Measurements from ENCODE around the gene CLCA1.

Gene CLCA1

GRCh38 chr1:86472152-86472551, 3.4 kb downstream of the CLCA1 start:
- no peak for TF ChIP-seq CTCF (IDR thresholded peaks at IDR 0.05)
- Histone ChIP-seq H3K27ac (no peak overlapping the region), H3K4me3 (no peak overlapping the region)
- no peak for DNase-seq (ENCODE audit: low spot score)

- TF ChIP-seq CTCF (IDR thresholded peaks at IDR 0.05) = no peak
- H3K4me3 ChIP-seq = no peak overlapping the region
- H3K27ac ChIP-seq = no peak overlapping the region
- no peak for DNase-seq (ENCODE audit: low spot score)
Measured at GRCh38 chr1:86472767-86473166, 4.0 kb downstream of the CLCA1 start.

- no peak for DNase-seq (ENCODE audit: low spot score)
- Histone ChIP-seq H3K4me3 (no peak overlapping the region), H3K27ac (no peak overlapping the region)
- no peak for TF ChIP-seq CTCF (IDR thresholded peaks at IDR 0.05)
Measured at GRCh38 chr1:86477256-86477655, 8.5 kb downstream of the CLCA1 start.

GRCh38 chr1:86477682-86478081, 9.0 kb downstream of the CLCA1 start:
- no peak overlapping the region for H3K4me3 ChIP-seq
- no peak for DNase-seq (ENCODE audit: low spot score)
- no peak overlapping the region for H3K27ac ChIP-seq
- no peak for TF ChIP-seq CTCF (IDR thresholded peaks at IDR 0.05)

GRCh38 chr1:86478416-86479156, 9.9 kb downstream of the CLCA1 start:
- H3K4me3 ChIP-seq = no peak overlapping the region
- TF ChIP-seq CTCF (IDR thresholded peaks at IDR 0.05) = no peak
- no peak for DNase-seq (ENCODE audit: low spot score)
- no peak overlapping the region for H3K27ac ChIP-seq

- no peak for TF ChIP-seq CTCF (IDR thresholded peaks at IDR 0.05)
- Histone ChIP-seq H3K4me3 (no peak overlapping the region), H3K27ac (no peak overlapping the region)
- DNase-seq (ENCODE audit: low spot score) = no peak
Measured at GRCh38 chr1:86481966-86482365, 13.2 kb downstream of the CLCA1 start.

GRCh38 chr1:86487131-86487810, 18.5 kb downstream of the CLCA1 start:
- no peak for DNase-seq (ENCODE audit: low spot score)
- TF ChIP-seq CTCF (IDR thresholded peaks at IDR 0.05) = no peak
- peak overlapping the region in 1 of 2 donors; percentile 54 for H3K27ac ChIP-seq

More at GRCh38 chr1:86487131-86487810, 18.5 kb downstream of the CLCA1 start:
- no peak overlapping the region for H3K4me3 ChIP-seq
